ENCODE results near the gene ARHGEF1.

ARHGEF1 gene

DNA sequence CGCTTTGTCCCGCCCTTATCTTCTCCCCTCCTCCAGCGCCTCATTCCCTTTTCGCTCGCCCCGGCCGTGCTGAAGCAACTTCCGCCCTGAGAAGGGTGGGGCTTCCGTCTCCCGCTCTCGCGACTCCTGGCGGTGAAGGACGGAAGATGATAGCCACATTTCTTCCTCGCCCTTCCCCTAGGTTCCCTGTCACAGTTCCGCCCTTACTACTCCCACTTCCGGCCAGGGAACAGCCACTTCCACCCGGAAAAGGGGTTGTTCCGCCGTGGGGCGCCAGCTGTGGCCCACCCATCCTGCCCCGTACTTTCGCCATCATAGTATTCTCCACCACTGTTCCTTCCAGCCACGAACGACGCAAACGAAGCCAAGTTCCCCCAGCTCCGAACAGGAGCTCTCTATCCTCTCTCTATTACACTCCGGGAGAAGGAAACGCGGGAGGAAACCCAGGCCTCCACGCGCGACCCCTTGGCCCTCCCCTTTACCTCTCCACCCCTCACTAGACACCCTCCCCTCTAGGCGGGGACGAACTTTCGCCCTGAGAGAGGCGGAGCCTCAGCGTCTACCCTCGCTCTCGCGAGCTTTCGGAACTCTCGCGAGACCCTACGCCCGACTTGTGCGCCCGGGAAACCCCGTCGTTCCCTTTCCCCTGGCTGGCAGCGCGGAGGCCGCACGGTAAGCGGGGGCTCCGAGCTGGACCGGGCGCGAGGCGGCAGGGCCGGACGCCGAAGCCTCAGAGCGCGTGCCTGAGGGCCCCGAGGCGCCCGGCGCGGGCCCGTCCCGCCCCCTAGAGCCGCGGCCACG, 23.2 kb upstream of the ARHGEF1 start, which contains the start of gene RPS19 (continued):
- TF ChIP-seq GFI1B (tag by site-specific recombination; IDR thresholded peaks at IDR 0.05) (no peak), ZNF76 (tag by site-specific recombination; IDR thresholded peaks at IDR 0.05; ENCODE audit: borderline replicate concordance, low read depth) (peak; percentile 90), ZBTB48 (tag by site-specific recombination; IDR thresholded peaks at IDR 0.05) (peak; percentile 96), PRDM1 (tag by site-specific recombination; IDR thresholded peaks at IDR 0.05) (peak; percentile 96), ZNF239 (tag by site-specific recombination; IDR thresholded peaks at IDR 0.05) (peak; percentile 74; the same call in 1 of the 2 replicates), ZBTB21 (tag by site-specific recombination; IDR thresholded peaks at IDR 0.05) (peak; percentile 88), MZF1 (tag by site-specific recombination; IDR thresholded peaks at IDR 0.05; ENCODE audit: borderline replicate concordance) (no peak; the same call in none of the 2 replicates), SALL2 (tag by site-specific recombination; IDR thresholded peaks at IDR 0.05; ENCODE audit: borderline replicate concordance) (no peak), ZFP37 (tag by site-specific recombination; IDR thresholded peaks at IDR 0.05) (peak; percentile 95), ZNF223 (tag by site-specific recombination; IDR thresholded peaks at IDR 0.05) (no peak), ZNF514 (tag by site-specific recombination; IDR thresholded peaks at IDR 0.05) (no peak), HOXA7 (CRISPR knock-in tag; IDR thresholded peaks at IDR 0.05; ENCODE audit: borderline replicate concordance) (peak; percentile 65; the same call in 1 of the 2 replicates), ZNF133 (tag by site-specific recombination; IDR thresholded peaks at IDR 0.05) (no peak), ZNF837 (tag by site-specific recombination; IDR thresholded peaks at IDR 0.05) (no peak), ZBTB20 (tag by site-specific recombination; IDR thresholded peaks at IDR 0.05) (peak; percentile 96), ZIC2 (tag by site-specific recombination; IDR thresholded peaks at IDR 0.05) (peak; percentile 69), FEZF1 (tag by site-specific recombination; IDR thresholded peaks at IDR 0.05) (peak; percentile 51; the same call in 1 of the 2 replicates), ZNF394 (tag by site-specific recombination; IDR thresholded peaks at IDR 0.05; ENCODE audit: borderline replicate concordance) (peak; percentile 76; the same call in 1 of the 2 replicates), ZNF140 (tag by site-specific recombination; IDR thresholded peaks at IDR 0.05) (no peak), ZNF302 (tag by site-specific recombination; IDR thresholded peaks at IDR 0.05; ENCODE audit: low read depth) (no peak), MYNN (tag by site-specific recombination; IDR thresholded peaks at IDR 0.05; ENCODE audit: borderline replicate concordance) (no peak)
- TF ChIP-seq, protein P1, sequence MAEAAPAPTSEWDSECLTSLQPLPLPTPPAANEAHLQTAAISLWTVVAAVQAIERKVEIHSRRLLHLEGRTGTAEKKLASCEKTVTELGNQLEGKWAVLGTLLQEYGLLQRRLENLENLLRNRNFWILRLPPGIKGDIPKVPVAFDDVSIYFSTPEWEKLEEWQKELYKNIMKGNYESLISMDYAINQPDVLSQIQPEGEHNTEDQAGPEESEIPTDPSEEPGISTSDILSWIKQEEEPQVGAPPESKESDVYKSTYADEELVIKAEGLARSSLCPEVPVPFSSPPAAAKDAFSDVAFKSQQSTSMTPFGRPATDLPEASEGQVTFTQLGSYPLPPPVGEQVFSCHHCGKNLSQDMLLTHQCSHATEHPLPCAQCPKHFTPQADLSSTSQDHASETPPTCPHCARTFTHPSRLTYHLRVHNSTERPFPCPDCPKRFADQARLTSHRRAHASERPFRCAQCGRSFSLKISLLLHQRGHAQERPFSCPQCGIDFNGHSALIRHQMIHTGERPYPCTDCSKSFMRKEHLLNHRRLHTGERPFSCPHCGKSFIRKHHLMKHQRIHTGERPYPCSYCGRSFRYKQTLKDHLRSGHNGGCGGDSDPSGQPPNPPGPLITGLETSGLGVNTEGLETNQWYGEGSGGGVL (tag by site-specific recombination; IDR thresholded peaks at IDR 0.05), result peak; percentile 88
- TF ChIP-seq, protein P2, sequence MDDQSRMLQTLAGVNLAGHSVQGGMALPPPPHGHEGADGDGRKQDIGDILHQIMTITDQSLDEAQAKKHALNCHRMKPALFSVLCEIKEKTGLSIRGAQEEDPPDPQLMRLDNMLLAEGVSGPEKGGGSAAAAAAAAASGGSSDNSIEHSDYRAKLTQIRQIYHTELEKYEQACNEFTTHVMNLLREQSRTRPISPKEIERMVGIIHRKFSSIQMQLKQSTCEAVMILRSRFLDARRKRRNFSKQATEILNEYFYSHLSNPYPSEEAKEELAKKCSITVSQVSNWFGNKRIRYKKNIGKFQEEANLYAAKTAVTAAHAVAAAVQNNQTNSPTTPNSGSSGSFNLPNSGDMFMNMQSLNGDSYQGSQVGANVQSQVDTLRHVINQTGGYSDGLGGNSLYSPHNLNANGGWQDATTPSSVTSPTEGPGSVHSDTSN (CRISPR knock-in tag; IDR thresholded peaks at IDR 0.05), result no peak; the same call in 1 of the 2 replicates
- TF ChIP-seq, protein P3, sequence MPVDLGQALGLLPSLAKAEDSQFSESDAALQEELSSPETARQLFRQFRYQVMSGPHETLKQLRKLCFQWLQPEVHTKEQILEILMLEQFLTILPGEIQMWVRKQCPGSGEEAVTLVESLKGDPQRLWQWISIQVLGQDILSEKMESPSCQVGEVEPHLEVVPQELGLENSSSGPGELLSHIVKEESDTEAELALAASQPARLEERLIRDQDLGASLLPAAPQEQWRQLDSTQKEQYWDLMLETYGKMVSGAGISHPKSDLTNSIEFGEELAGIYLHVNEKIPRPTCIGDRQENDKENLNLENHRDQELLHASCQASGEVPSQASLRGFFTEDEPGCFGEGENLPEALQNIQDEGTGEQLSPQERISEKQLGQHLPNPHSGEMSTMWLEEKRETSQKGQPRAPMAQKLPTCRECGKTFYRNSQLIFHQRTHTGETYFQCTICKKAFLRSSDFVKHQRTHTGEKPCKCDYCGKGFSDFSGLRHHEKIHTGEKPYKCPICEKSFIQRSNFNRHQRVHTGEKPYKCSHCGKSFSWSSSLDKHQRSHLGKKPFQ (tag by site-specific recombination; IDR thresholded peaks at IDR 0.05), result no peak
- TF ChIP-seq, protein P4, sequence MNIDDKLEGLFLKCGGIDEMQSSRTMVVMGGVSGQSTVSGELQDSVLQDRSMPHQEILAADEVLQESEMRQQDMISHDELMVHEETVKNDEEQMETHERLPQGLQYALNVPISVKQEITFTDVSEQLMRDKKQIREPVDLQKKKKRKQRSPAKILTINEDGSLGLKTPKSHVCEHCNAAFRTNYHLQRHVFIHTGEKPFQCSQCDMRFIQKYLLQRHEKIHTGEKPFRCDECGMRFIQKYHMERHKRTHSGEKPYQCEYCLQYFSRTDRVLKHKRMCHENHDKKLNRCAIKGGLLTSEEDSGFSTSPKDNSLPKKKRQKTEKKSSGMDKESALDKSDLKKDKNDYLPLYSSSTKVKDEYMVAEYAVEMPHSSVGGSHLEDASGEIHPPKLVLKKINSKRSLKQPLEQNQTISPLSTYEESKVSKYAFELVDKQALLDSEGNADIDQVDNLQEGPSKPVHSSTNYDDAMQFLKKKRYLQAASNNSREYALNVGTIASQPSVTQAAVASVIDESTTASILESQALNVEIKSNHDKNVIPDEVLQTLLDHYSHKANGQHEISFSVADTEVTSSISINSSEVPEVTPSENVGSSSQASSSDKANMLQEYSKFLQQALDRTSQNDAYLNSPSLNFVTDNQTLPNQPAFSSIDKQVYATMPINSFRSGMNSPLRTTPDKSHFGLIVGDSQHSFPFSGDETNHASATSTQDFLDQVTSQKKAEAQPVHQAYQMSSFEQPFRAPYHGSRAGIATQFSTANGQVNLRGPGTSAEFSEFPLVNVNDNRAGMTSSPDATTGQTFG (tag by site-specific recombination; IDR thresholded peaks at IDR 0.05; ENCODE audit: borderline replicate concordance), result no peak
- TF ChIP-seq, protein P5, sequence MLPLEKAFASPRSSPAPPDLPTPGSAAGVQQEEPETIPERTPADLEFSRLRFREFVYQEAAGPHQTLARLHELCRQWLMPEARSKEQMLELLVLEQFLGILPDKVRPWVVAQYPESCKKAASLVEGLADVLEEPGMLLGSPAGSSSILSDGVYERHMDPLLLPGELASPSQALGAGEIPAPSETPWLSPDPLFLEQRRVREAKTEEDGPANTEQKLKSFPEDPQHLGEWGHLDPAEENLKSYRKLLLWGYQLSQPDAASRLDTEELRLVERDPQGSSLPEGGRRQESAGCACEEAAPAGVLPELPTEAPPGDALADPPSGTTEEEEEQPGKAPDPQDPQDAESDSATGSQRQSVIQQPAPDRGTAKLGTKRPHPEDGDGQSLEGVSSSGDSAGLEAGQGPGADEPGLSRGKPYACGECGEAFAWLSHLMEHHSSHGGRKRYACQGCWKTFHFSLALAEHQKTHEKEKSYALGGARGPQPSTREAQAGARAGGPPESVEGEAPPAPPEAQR (tag by site-specific recombination; IDR thresholded peaks at IDR 0.05), result peak; percentile 38; the same call in 1 of the 2 replicates
- TF ChIP-seq, protein P6, sequence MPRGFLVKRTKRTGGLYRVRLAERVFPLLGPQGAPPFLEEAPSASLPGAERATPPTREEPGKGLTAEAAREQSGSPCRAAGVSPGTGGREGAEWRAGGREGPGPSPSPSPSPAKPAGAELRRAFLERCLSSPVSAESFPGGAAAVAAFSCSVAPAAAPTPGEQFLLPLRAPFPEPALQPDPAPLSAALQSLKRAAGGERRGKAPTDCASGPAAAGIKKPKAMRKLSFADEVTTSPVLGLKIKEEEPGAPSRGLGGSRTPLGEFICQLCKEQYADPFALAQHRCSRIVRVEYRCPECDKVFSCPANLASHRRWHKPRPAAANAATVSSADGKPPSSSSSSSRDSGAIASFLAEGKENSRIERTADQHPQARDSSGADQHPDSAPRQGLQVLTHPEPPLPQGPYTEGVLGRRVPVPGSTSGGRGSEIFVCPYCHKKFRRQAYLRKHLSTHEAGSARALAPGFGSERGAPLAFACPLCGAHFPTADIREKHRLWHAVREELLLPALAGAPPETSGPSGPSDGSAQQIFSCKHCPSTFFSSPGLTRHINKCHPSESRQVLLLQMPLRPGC (tag by site-specific recombination; IDR thresholded peaks at IDR 0.05), result peak; percentile 82
- TF ChIP-seq, protein P7, sequence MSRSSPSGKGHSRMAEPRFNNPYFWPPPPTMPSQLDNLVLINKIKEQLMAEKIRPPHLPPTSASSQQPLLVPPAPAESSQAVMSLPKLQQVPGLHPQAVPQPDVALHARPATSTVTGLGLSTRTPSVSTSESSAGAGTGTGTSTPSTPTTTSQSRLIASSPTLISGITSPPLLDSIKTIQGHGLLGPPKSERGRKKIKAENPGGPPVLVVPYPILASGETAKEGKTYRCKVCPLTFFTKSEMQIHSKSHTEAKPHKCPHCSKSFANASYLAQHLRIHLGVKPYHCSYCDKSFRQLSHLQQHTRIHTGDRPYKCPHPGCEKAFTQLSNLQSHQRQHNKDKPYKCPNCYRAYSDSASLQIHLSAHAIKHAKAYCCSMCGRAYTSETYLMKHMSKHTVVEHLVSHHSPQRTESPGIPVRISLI (tag by site-specific recombination; IDR thresholded peaks at IDR 0.05), result 0 out of 2 replicates have a peak, but pooled peaks have one; percentile 6
